GM12878 (cell line): ENCODE data around the gene AFF1. TPM values are rescaled to one million over a fixed set of nuclear protein-coding genes. Genes with fewer than 3 reads are reported as not detected.

ENCODE experiments used
- ATAC-seq: fragments of 200-7000 bp; cut with Tn5 transposase; 3 replicates; pipeline ENCODE4 v1.9.1; 2020; ENCODE audit warnings: mild to moderate bottlenecking, moderate library complexity
- BruUV-seq: library from RNA; stranded (reverse); fragments of 400-500 nt; replicated peaks from 2 replicates; lab custom pipeline; 2021; lab: Mats Ljungman, UMichigan
- CTCF ChIA-PET: fragments of 300-600 bp; sonication (Branson Sonifier 250); formaldehyde crosslinking; extraction: SDS; loops from one replicate; lab custom pipeline; 2021; ENCODE audit warnings: inconsistent platforms; lab: Yijun Ruan, JAX
- POLR2A ChIA-PET: fragments of 350-600 bp; formaldehyde crosslinking; extraction: SDS; loops from one replicate; lab custom pipeline; 2021; ENCODE audit warnings: inconsistent platforms; lab: Charles Lee
- RAD21 ChIA-PET: fragments of 300-600 bp; sonication (Branson Sonifier 250); formaldehyde crosslinking; loops from one replicate; lab custom pipeline; 2023; ENCODE audit warnings: antibody characterized with exemption; ENCODE audit not compliant: unreplicated experiment; lab: Charles Lee
- SMC1A ChIA-PET: fragments of 300-600 bp; sonication (Branson Sonifier 250); formaldehyde crosslinking; loops from one replicate; lab custom pipeline; 2023; ENCODE audit not compliant: unreplicated experiment, uncharacterized antibody; lab: Charles Lee
- DNase-seq: peaks from one replicate; pipeline ENCODE4 v3.0.0-alpha.2; 2011; ENCODE audit warnings: low read depth, low spot score
- FAIRE-seq: peaks from 3 replicates; lab custom pipeline; 2011; peaks lifted over from hg19 to GRCh38; lab: Jason Lieb, UNC
- H2AFZ ChIP-seq: 2 replicates; pipeline ENCODE4 v1.6.0; 2011; ENCODE audit warnings: low read depth, low read length, control low read depth; ENCODE audit not compliant: control insufficient read depth
- H3K27ac ChIP-seq: 2 replicates; pipeline ENCODE4 v1.5.1; 2011; ENCODE audit warnings: control low read depth; ENCODE audit not compliant: control insufficient read depth, insufficient read depth
- H3K27me3 ChIP-seq, 2 experiments: replicated peaks in 1 of 2; 2 replicates each; pipeline versions ENCODE4 v1.6.0 to v1.6.1; 2011; ENCODE audit warnings: low read length in 1 of 2; ENCODE audit not compliant: control insufficient read depth in 2 of 2, insufficient read depth in 2 of 2
- H3K36me3 ChIP-seq, 2 experiments: 2 replicates each; pipeline ENCODE4 v1.5.1; 2011; ENCODE audit warnings: low read length in 1 of 2; ENCODE audit not compliant: control insufficient read depth in 2 of 2, insufficient read depth in 2 of 2
- H3K4me1 ChIP-seq: 2 replicates; pipeline ENCODE4 v1.6.1; 2011; ENCODE audit warnings: mild to moderate bottlenecking, low read length, moderate library complexity, mixed read lengths; ENCODE audit not compliant: control insufficient read depth, insufficient read depth
- H3K4me2 ChIP-seq: 2 replicates; pipeline ENCODE4 v1.6.0; 2011; ENCODE audit warnings: control low read depth; ENCODE audit not compliant: control insufficient read depth, insufficient read depth
- H3K4me3 ChIP-seq: fragments of 200-600 bp; sonication (generic); 2 replicates; pipeline ENCODE4 v1.5.1; 2016
- H3K79me2 ChIP-seq: 2 replicates; pipeline ENCODE4 v1.6.0; 2011; ENCODE audit warnings: low read length; ENCODE audit not compliant: control insufficient read depth, insufficient read depth
- H3K9ac ChIP-seq: 2 replicates; pipeline ENCODE4 v1.8.0; 2011; ENCODE audit warnings: low read length, control low read depth, mixed read lengths; ENCODE audit not compliant: control insufficient read depth, insufficient read depth
- H3K9me3 ChIP-seq: replicated peaks from 3 replicates; pipeline ENCODE4 v1.5.1; 2011; ENCODE audit warnings: mild to moderate bottlenecking, low read length; ENCODE audit not compliant: control insufficient read depth, insufficient read depth
- H4K20me1 ChIP-seq: 2 replicates; pipeline ENCODE4 v1.6.0; 2011; ENCODE audit not compliant: control insufficient read depth, insufficient read depth
- BHLHE40 ChIP-seq, 2 experiments: fragments of 450-650 bp in 1 of 2; IDR thresholded peaks; 2 replicates each; pipeline ENCODE4 v1.6.1; 2011 to 2017; ENCODE audit warnings: low read depth in 2 of 2, borderline replicate concordance in 1 of 2, improper control_type of control experiment in 1 of 2, low read length in 1 of 2, mild to moderate bottlenecking in 1 of 2
- CBX3 ChIP-seq: fragments of 200-600 bp; sonication (generic); IDR thresholded peaks from 2 replicates; pipeline ENCODE4 v1.6.1; 2016; ENCODE audit warnings: low read depth, borderline replicate concordance
- MEF2A ChIP-seq: IDR thresholded peaks from 2 replicates; pipeline ENCODE4 v1.6.1; 2011; ENCODE audit warnings: low read depth, mild to moderate bottlenecking, low read length, moderate library complexity; ENCODE audit not compliant: insufficient read depth
- NFXL1 ChIP-seq: fragments of 450-650 bp; IDR thresholded peaks from 2 replicates; pipeline ENCODE4 v1.6.1; 2017; ENCODE audit warnings: antibody characterized with exemption, mild to moderate bottlenecking, borderline replicate concordance
- NR2C2 ChIP-seq: IDR thresholded peaks from 2 replicates; pipeline ENCODE4 v1.6.1; 2011; ENCODE audit warnings: borderline replicate concordance, low read depth; ENCODE audit not compliant: control insufficient read depth, insufficient read length
- PKNOX1 ChIP-seq: fragments of 450-650 bp; IDR thresholded peaks from 2 replicates; pipeline ENCODE4 v1.6.1; 2016; ENCODE audit warnings: mild to moderate bottlenecking
- RCOR1 ChIP-seq: conservative IDR thresholded peaks from 2 replicates; pipeline ENCODE4 v1.6.1; 2012; ENCODE audit warnings: low read depth, low read length, improper control_type of control experiment
- SMAD1 ChIP-seq: fragments of 450-650 bp; IDR thresholded peaks from 2 replicates; pipeline ENCODE4 v1.6.1; 2018; ENCODE audit warnings: mild to moderate bottlenecking, low read depth; ENCODE audit not compliant: partially characterized antibody
- SMARCA5 ChIP-seq: fragments of 450-650 bp; IDR thresholded peaks from 2 replicates; pipeline ENCODE4 v1.6.1; 2017; ENCODE audit warnings: mild to moderate bottlenecking
- TAF1 ChIP-seq: IDR thresholded peaks from 2 replicates; pipeline ENCODE4 v1.6.1; 2011; ENCODE audit warnings: mild to moderate bottlenecking, low read depth, low read length, borderline replicate concordance
- ZBTB4 ChIP-seq: fragments of 450-650 bp; formaldehyde crosslinking; IDR thresholded peaks from 2 replicates; pipeline ENCODE4 v1.4.0; 2022; ENCODE audit warnings: mild to moderate bottlenecking, moderate library complexity
- ZZZ3 ChIP-seq: IDR thresholded peaks from 2 replicates; pipeline ENCODE4 v1.6.1; 2011; ENCODE audit warnings: low read depth; ENCODE audit not compliant: control insufficient read depth, insufficient read length
- WGBS: methylation state at CpG from one replicate; pipeline ENCODE4 v1.1.6; 2016; ENCODE audit warnings: low lambda C conversion rate; ENCODE audit not compliant: insufficient replicate concordance, insufficient coverage; ENCODE audit errors: missing lambda C conversion rate; 5-methylcytosine and 5-hydroxymethylcytosine counted together
- in situ Hi-C: fragments of 300-500 bp; cut with MboI; formaldehyde crosslinking; loops from 9 replicates; pipeline ENCODE4 v1.14.3; 2018; ENCODE audit warnings: mixed read lengths
- intact Hi-C: fragments of 100-400 bp; cut with micrococcal nuclease; formaldehyde crosslinking; loops from one replicate; pipeline ENCODE4 v1.14.2; 2022; ENCODE audit not compliant: unreplicated experiment
- polyA plus RNA-seq, 11 experiments: library from polyadenylated mRNA; depleted of rRNA in 4 of 11; unstranded in 6 of 11; stranded (reverse) in 5 of 11; fragments of >200 nt; fragmentation: Nextera tagmentation in 4 of 11; fragmentation: Illumina TruSeq in 1 of 11; extraction: Ambion mirVana in 4 of 11; extraction: Trizol in 1 of 11; gene quantifications; 1 replicate in 1 of 11; 2 replicates in 10 of 11; pipeline versions ENCODE4 v1.2.1 to v1.2.3, GENCODE V29; 2011 to 2016; ENCODE audit warnings: inconsistent platforms in 2 of 11, missing spikeins in 2 of 11, low read depth in 1 of 11
- total RNA-seq, 4 experiments: library from RNA; depleted of rRNA in 3 of 4; stranded (reverse); fragments of >200 nt in 3 of 4; fragmentation: Illumina TruSeq in 1 of 4; extraction: Trizol in 1 of 4; gene quantifications; 2 replicates each; pipeline versions ENCODE4 v1.2.1 to v1.2.3, GENCODE V29; 2013 to 2021

The AFF1 gene
- total and polyA plus RNA-seq, 10 of the 15 experiments (the other 5 are each of a cell fraction or from before 2014, with no cell fraction given) = 3.5 to 56.1 (median 21.5) TPM

GRCh38 chr4:87117732-87118075 lies 182.9 kb downstream of the AFF1 start:
- in situ Hi-C loops (no loop called here), intact Hi-C loops (no loop called here)
- POLR2A ChIA-PET = interaction anchor here (1.1 kb wide), 1 partner anchor 80 kb away, joined by 3 read pairs; no protein-coding TSS in a partner anchor
- H2AFZ ChIP-seq = no peak overlapping the region
- FAIRE-seq (no peak), ATAC-seq (no peak), DNase-seq (no peak)
- BruUV-seq = no TSS peak
- CTCF ChIA-PET = interaction anchor here (0.6 to 4.6 kb wide), 3 partner anchors 26 to 320 kb away, joined by 3 to 21 read pairs (median 4); no protein-coding TSS in a partner anchor
- H3K9ac ChIP-seq = no peak overlapping the region
- H3K27ac ChIP-seq = no peak overlapping the region
- no peaks in the 10 kb centered on the region; the same call in 2 of the 3 replicates for H3K9me3 ChIP-seq
- no peak overlapping the region for H3K4me3 ChIP-seq
- RAD21 ChIA-PET = interaction anchor here (1.0 to 1.1 kb wide), 2 partner anchors 19 to 195 kb away, joined by 3 to 7 read pairs; no protein-coding TSS in a partner anchor
- no peaks in the 10 kb centered on the region for H3K27me3 ChIP-seq
- H4K20me1 ChIP-seq = no peaks in the 10 kb centered on the region; the same call in 1 of the 2 replicates
- no peak overlapping the region for H3K4me2 ChIP-seq
- H3K79me2 ChIP-seq = peaks cover 15% of the 10 kb centered on the region
- 99% methylated on average over 5 of the region's 5 CpGs for WGBS
- SMC1A ChIA-PET = interaction anchor here (2.1 to 3.7 kb wide), 3 partner anchors 11 to 195 kb away, joined by 11 to 19 read pairs (median 15); no protein-coding TSS in a partner anchor
- H3K4me1 ChIP-seq = no peaks in the 10 kb centered on the region; the same call in 1 of the 2 replicates
- H3K36me3 ChIP-seq = peaks cover 17 to 55% of the 10 kb centered on the region in 2 experiments
- TF ChIP-seq PKNOX1 (no peak), TAF1 (no peak), CBX3 (no peak), ZZZ3 (no peak), ZBTB4 (CRISPR knock-in tag) (no peak), BHLHE40 (IDR thresholded peaks at IDR 0.05; ENCODE audit: borderline replicate concordance in 1 of 2, low read depth in 2 of 2, low read length in 1 of 2) (no peak), SMAD1 (no peak), SMARCA5 (no peak), MEF2A (no peak), NR2C2 (no peak), RCOR1 (no peak), NFXL1 (no peak)
